Endodermal cell (in vitro differentiated cells): ENCODE measurements around the gene GFRA4. TPM values are rescaled to one million over a fixed set of nuclear protein-coding genes. Genes with fewer than 3 reads are reported as not detected.

Source experiments
- DNase-seq: peaks from one replicate; pipeline ENCODE4 v3.0.0-alpha.2; 2017
- H3K27ac ChIP-seq: 2 replicates; pipeline ENCODE4 v1.5.1; 2013; ENCODE audit warnings: mild to moderate bottlenecking, low read depth, low read length, moderate library complexity
- H3K27me3 ChIP-seq: 2 replicates; pipeline ENCODE4 v1.6.1; 2013; ENCODE audit warnings: mild to moderate bottlenecking, low read length, moderate library complexity; ENCODE audit not compliant: insufficient read depth, control insufficient read depth, poor library complexity, severe bottlenecking
- H3K36me3 ChIP-seq: 2 replicates; pipeline ENCODE4 v1.7.0; 2013; ENCODE audit warnings: mild to moderate bottlenecking, low read length, moderate library complexity; ENCODE audit not compliant: control insufficient read depth, insufficient read depth
- H3K4me1 ChIP-seq: one replicate; pipeline ENCODE4 v1.7.0; 2013; ENCODE audit warnings: low read length; ENCODE audit not compliant: control insufficient read depth, insufficient read depth
- H3K4me3 ChIP-seq: 2 replicates; pipeline ENCODE4 v1.5.1; 2013; ENCODE audit warnings: mild to moderate bottlenecking, low read length, moderate library complexity
- H3K9ac ChIP-seq: 2 replicates; pipeline ENCODE4 v1.6.1; 2013; ENCODE audit warnings: mild to moderate bottlenecking, low read length, moderate library complexity; ENCODE audit not compliant: poor library complexity, severe bottlenecking; ENCODE audit errors: extremely low read depth
- H3K9me3 ChIP-seq: 2 replicates; pipeline ENCODE4 v1.6.1; 2013; ENCODE audit warnings: mild to moderate bottlenecking, low read length, moderate library complexity; ENCODE audit not compliant: control insufficient read depth
- H3K27ac Mint-ChIP-seq: 2 replicates; pipeline ENCODE4 v1.8.0; 2020; ENCODE audit warnings: mixed read lengths
- H3K27me3 Mint-ChIP-seq: 2 replicates; pipeline ENCODE4 v1.8.0; 2021; ENCODE audit warnings: mild to moderate bottlenecking, mixed read lengths; ENCODE audit not compliant: insufficient read depth
- H3K36me3 Mint-ChIP-seq: 2 replicates; pipeline ENCODE4 v1.8.0; 2020; ENCODE audit warnings: low read depth, mixed read lengths
- H3K4me1 Mint-ChIP-seq: 2 replicates; pipeline ENCODE4 v1.8.0; 2020; ENCODE audit warnings: mixed read lengths
- H3K4me3 Mint-ChIP-seq: 2 replicates; pipeline ENCODE4 v1.8.0; 2020; ENCODE audit warnings: mild to moderate bottlenecking, moderate library complexity, mixed read lengths
- H3K9me3 Mint-ChIP-seq: 2 replicates; pipeline ENCODE4 v1.8.0; 2020; ENCODE audit warnings: mild to moderate bottlenecking, mixed read lengths
- WGBS, 2 experiments: methylation state at CpG; one replicate each; pipeline versions ENCODE4 v1.1.5 to v1.1.7; 2013; ENCODE audit warnings: missing lambda C conversion rate in 2 of 2, mixed read lengths in 1 of 2; ENCODE audit not compliant: insufficient coverage in 1 of 2, insufficient read length in 1 of 2; 5-methylcytosine and 5-hydroxymethylcytosine counted together
- total RNA-seq, 2 donors: library from RNA; stranded (reverse); fragmentation: NEBNext Ultra II Directional in 1 of 2; extraction: Animal tissue kit (Norgen Biotek cat#: 25700) in 1 of 2; gene quantifications; 2 replicates in 1 of 2; 3 replicates in 1 of 2; pipeline ENCODE4 v1.2.1, GENCODE V29; 2021
- TF ChIP-seq, protein P1 (sequence below): fragments of 200-600 bp; sonication (generic); conservative IDR thresholded peaks from 2 replicates; pipeline ENCODE4 v1.5.0; 2021; ENCODE audit warnings: antibody characterized with exemption, mild to moderate bottlenecking

The GFRA4 gene
- total RNA-seq, 2 donors from 2014 or later = not detected

DNA sequence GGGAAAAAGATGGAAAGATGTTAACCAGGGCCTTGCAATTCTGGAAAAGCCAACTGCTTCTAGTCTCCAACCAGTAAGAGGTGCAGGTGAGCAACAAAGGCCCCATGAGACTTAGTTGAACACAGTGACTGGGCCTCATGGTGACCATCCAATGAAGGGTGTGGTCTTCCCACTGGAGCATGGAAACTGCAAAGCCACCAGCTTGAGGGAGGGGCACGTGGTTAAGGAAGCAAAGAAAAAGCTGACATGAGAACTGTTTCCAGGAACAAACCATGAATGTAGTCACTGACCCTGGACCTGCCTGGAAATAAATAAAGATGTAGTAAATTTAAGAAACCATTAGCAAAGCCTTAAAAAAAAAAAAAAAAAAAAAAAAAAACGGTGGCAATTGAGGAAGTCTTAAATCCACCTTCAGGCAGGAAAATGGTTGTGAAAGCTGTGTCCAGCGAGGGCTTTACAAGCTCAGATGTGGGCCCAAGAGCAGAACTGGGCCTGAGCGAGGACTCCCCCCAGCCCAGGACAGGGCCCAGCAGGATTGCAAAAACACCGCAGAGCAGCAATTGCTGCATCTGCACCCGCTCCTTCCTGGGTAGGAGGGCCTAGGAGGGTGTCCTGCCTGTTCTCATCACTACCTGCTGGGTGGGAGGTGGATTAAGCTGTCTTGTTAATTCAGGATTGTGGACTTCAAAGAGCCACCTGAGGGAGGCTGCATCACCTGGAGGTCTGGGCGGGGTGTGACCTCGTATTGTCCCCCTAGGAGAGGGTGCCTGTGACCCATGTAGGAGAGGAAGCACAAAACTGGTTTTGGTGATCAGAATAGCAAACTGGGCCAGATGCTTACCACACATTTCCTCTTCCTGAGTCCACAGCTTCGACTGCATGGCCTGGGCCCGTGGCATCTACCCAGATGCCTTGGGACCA, 10.3 kb downstream of the GFRA4 start:
- Histone ChIP-seq H3K27ac (no peak overlapping the region), H3K27me3 (no peaks in the 10 kb centered on the region), H3K4me3 (no peak overlapping the region), H3K4me1 (no peaks in the 10 kb centered on the region), H3K9ac (no peak overlapping the region), H3K9me3 (no peaks in the 10 kb centered on the region), H3K36me3 (peaks cover 3% of the 10 kb centered on the region)
- WGBS, 2 experiments = 85 to 92% methylated on average over 6 to 10 of the region's 10 CpGs
- TF ChIP-seq, protein P1, sequence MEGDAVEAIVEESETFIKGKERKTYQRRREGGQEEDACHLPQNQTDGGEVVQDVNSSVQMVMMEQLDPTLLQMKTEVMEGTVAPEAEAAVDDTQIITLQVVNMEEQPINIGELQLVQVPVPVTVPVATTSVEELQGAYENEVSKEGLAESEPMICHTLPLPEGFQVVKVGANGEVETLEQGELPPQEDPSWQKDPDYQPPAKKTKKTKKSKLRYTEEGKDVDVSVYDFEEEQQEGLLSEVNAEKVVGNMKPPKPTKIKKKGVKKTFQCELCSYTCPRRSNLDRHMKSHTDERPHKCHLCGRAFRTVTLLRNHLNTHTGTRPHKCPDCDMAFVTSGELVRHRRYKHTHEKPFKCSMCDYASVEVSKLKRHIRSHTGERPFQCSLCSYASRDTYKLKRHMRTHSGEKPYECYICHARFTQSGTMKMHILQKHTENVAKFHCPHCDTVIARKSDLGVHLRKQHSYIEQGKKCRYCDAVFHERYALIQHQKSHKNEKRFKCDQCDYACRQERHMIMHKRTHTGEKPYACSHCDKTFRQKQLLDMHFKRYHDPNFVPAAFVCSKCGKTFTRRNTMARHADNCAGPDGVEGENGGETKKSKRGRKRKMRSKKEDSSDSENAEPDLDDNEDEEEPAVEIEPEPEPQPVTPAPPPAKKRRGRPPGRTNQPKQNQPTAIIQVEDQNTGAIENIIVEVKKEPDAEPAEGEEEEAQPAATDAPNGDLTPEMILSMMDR = no peak
- no peak overlapping the region for H3K4me3 Mint-ChIP-seq
- no peak overlapping the region for H3K27ac Mint-ChIP-seq
- peaks cover 5% of the 10 kb centered on the region for H3K9me3 Mint-ChIP-seq
- peaks cover 9% of the 10 kb centered on the region for H3K36me3 Mint-ChIP-seq
- peaks cover 15% of the 10 kb centered on the region for H3K27me3 Mint-ChIP-seq
- peaks cover 2% of the 10 kb centered on the region for H3K4me1 Mint-ChIP-seq
- DNase-seq = no peak

DNA sequence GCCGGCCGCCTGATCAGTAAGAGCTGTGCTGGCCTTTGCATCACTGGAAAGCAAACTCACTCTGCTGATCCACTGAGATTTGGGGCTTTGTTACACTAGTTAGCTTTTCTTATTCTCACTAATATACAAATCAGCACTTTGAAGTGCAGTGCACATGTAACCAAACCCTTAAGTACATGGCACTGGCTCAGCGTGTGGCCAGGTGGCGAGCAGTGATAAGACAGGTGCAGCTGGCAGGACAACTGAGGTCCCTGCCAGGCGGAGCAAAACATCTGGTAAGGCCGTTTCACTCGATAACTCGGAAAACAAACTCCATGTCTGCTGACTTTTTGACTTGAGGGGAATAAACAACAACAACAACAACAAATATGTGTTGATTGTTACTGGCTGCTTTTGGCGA, 11.0 kb downstream of the GFRA4 start:
- H3K27ac ChIP-seq = no peak overlapping the region

DNA sequence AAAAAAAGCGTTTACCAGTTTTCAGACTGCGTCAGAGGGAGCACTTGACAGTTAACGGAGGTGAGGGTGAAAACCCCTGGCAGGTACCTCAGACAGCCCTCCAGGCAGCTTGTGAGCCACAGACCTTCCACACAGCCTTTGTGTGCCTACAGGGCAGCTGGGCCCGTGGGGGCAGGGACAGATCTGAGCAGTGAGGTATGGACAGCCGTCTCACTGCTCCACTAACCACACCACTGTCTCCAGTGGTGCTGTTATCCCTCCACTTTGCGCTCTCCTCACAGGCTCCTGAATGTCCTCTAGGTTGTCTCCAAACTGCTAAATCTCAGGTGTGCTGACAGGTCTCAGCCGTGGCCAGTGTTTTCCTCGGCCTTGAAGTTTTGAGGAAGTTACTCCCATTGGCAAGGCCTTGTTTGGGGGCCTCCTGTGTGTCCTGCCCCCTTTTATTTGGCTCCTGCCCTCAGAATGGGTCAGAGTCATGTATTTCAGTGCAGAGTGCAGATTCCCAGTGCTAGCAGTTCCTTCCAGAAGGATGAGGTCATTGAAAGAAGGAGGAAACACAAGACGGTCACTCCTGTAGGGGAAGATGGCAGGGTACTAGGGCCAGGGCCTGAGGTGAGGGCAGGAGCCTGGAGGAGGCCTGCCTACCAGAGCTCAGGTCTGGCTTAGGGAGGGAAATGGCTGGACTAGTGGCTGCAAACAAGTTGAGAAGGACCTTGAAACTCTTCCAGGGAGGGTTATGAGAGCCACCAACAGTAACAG, 11.8 kb downstream of the GFRA4 start:
- no peak for DNase-seq
- 88 to 92% methylated on average over 9 of the region's 9 CpGs for WGBS, 2 experiments
- Histone ChIP-seq H3K27me3 (no peaks in the 10 kb centered on the region), H3K27ac (no peak overlapping the region), H3K4me3 (no peak overlapping the region), H3K4me1 (no peaks in the 10 kb centered on the region), H3K36me3 (peaks cover 3% of the 10 kb centered on the region), H3K9ac (no peak overlapping the region), H3K9me3 (no peaks in the 10 kb centered on the region)
- Mint-ChIP-seq H3K9me3 (peaks cover 5% of the 10 kb centered on the region), H3K36me3 (peaks cover 9% of the 10 kb centered on the region), H3K4me1 (peaks cover 2% of the 10 kb centered on the region), H3K4me3 (no peak overlapping the region), H3K27me3 (peaks cover 10% of the 10 kb centered on the region), H3K27ac (no peak overlapping the region)
- TF ChIP-seq, protein P1 = no peak

More for the DNA sequence above, 11.0 kb downstream of the GFRA4 start:
- Histone ChIP-seq H3K4me1 (no peaks in the 10 kb centered on the region), H3K36me3 (peaks cover 3% of the 10 kb centered on the region), H3K4me3 (no peak overlapping the region), H3K9ac (no peak overlapping the region), H3K9me3 (no peaks in the 10 kb centered on the region), H3K27me3 (no peaks in the 10 kb centered on the region)
- peaks cover 11% of the 10 kb centered on the region for H3K27me3 Mint-ChIP-seq
- 92 to 97% methylated on average over 6 to 9 of the region's 9 CpGs for WGBS, 2 experiments
- TF ChIP-seq, protein P1 = no peak
- DNase-seq = no peak
- no peak overlapping the region for H3K27ac Mint-ChIP-seq
- peaks cover 5% of the 10 kb centered on the region for H3K9me3 Mint-ChIP-seq
- H3K36me3 Mint-ChIP-seq = peaks cover 9% of the 10 kb centered on the region
- peaks cover 2% of the 10 kb centered on the region for H3K4me1 Mint-ChIP-seq
- no peak overlapping the region for H3K4me3 Mint-ChIP-seq
